Neural cell (in vitro differentiated cells): ENCODE measurements around the gene ACER2.

Experiments
- EZH2 ChIP-seq: fragments of 200-600, 300-800 bp; shearing (Covaris generic), sonication (generic); IDR thresholded peaks from 2 replicates; pipeline ENCODE4 v1.6.1; 2014; ENCODE audit warnings: antibody characterized with exemption, low read length, borderline replicate concordance, mild to moderate bottlenecking; ENCODE audit not compliant: insufficient read depth, poor library complexity, severe bottlenecking
- POLR2AphosphoS5 ChIP-seq: IDR thresholded peaks from 2 replicates; pipeline ENCODE4 v1.6.1; 2012
- RAD21 ChIP-seq: fragments of 450-650 bp; conservative IDR thresholded peaks from 2 replicates; pipeline ENCODE4 v1.6.1; 2014; ENCODE audit warnings: antibody characterized with exemption, mild to moderate bottlenecking, moderate library complexity
- TAF1 ChIP-seq: IDR thresholded peaks from 2 replicates; pipeline ENCODE4 v1.6.1; 2012; ENCODE audit warnings: low read depth
- TF ChIP-seq, protein P1 (sequence below): fragments of 450-650 bp; IDR thresholded peaks from 2 replicates; pipeline ENCODE4 v1.5.1; 2014; ENCODE audit warnings: antibody characterized with exemption, mild to moderate bottlenecking, moderate library complexity; ENCODE audit not compliant: poor library complexity, severe bottlenecking
- TF ChIP-seq, protein P2 (sequence below): IDR thresholded peaks from 2 replicates; pipeline ENCODE4 v1.6.1; 2012; ENCODE audit warnings: borderline replicate concordance

- TF ChIP-seq RAD21 (no peak), EZH2 (no peak), TAF1 (no peak), POLR2AphosphoS5 (no peak)
- TF ChIP-seq, protein P1, sequence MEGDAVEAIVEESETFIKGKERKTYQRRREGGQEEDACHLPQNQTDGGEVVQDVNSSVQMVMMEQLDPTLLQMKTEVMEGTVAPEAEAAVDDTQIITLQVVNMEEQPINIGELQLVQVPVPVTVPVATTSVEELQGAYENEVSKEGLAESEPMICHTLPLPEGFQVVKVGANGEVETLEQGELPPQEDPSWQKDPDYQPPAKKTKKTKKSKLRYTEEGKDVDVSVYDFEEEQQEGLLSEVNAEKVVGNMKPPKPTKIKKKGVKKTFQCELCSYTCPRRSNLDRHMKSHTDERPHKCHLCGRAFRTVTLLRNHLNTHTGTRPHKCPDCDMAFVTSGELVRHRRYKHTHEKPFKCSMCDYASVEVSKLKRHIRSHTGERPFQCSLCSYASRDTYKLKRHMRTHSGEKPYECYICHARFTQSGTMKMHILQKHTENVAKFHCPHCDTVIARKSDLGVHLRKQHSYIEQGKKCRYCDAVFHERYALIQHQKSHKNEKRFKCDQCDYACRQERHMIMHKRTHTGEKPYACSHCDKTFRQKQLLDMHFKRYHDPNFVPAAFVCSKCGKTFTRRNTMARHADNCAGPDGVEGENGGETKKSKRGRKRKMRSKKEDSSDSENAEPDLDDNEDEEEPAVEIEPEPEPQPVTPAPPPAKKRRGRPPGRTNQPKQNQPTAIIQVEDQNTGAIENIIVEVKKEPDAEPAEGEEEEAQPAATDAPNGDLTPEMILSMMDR = no peak
- TF ChIP-seq, protein P2, sequence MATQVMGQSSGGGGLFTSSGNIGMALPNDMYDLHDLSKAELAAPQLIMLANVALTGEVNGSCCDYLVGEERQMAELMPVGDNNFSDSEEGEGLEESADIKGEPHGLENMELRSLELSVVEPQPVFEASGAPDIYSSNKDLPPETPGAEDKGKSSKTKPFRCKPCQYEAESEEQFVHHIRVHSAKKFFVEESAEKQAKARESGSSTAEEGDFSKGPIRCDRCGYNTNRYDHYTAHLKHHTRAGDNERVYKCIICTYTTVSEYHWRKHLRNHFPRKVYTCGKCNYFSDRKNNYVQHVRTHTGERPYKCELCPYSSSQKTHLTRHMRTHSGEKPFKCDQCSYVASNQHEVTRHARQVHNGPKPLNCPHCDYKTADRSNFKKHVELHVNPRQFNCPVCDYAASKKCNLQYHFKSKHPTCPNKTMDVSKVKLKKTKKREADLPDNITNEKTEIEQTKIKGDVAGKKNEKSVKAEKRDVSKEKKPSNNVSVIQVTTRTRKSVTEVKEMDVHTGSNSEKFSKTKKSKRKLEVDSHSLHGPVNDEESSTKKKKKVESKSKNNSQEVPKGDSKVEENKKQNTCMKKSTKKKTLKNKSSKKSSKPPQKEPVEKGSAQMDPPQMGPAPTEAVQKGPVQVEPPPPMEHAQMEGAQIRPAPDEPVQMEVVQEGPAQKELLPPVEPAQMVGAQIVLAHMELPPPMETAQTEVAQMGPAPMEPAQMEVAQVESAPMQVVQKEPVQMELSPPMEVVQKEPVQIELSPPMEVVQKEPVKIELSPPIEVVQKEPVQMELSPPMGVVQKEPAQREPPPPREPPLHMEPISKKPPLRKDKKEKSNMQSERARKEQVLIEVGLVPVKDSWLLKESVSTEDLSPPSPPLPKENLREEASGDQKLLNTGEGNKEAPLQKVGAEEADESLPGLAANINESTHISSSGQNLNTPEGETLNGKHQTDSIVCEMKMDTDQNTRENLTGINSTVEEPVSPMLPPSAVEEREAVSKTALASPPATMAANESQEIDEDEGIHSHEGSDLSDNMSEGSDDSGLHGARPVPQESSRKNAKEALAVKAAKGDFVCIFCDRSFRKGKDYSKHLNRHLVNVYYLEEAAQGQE = no peak
Observed at GRCh38 chr9:19387317-19387716, 21.5 kb upstream of the ACER2 start.
